Midbrain (tissue), 1 donor: Measurements from ENCODE around the gene SLC35E2B.
"Not testable (repeated sequence)": the region's sequence is repeated elsewhere in the genome, so short reads cannot be mapped to it uniquely, and the experiment has no call there.

Experiments
- DNase-seq: peaks from one replicate; lab custom pipeline; 2025; lab: John Stamatoyannopoulos, UW

SLC35E2B gene

DNA sequence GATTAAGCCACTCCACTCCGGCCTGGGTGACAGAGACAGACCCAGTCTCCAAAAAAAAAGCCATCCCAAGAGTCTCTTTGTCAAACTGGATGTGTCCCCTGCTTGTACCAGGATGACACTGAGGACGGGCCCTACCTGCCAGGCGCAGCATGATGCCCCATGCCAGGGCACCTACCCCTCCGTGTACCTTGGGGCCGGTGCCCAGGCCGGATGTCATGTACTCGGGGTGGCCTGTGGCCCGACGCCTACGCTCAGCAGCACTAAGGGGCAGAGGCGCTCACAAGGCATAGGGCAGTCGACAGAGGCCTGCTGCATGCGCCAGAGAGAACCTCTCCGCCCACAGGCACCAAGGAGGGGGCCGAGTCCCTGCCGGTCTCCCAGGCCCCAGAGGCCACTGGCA is 53.2 kb downstream of the SLC35E2B start:
- DNase-seq, result not testable (repeated sequence)

DNA sequence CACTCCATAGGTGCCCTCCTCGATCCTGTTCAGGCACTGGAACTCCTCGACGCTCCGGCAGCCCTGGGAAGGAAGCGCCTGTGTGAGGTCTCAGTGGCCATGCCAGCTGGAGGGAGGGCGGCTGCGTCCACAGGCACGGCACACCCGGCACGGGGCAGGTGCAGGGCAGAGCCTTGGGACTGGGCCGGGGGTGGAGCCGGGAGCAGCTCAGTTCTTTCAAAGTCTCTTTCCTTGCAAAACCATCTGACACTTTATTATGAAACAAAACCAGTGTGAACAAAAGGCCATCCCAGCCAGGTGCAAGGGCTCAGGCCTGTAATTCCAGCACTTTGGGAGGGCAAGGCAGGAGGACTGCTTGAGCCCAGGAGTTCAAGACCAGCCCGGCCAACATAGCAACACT is 54.1 kb downstream of the SLC35E2B start:
- DNase-seq, result not testable (repeated sequence)

GRCh38 chr1:1637479-1637875 is 55.1 kb downstream of the SLC35E2B start:
- not testable (repeated sequence) for DNase-seq

GRCh38 chr1:1636621-1637478 is 55.7 kb downstream of the SLC35E2B start:
- not testable (repeated sequence) for DNase-seq

DNA sequence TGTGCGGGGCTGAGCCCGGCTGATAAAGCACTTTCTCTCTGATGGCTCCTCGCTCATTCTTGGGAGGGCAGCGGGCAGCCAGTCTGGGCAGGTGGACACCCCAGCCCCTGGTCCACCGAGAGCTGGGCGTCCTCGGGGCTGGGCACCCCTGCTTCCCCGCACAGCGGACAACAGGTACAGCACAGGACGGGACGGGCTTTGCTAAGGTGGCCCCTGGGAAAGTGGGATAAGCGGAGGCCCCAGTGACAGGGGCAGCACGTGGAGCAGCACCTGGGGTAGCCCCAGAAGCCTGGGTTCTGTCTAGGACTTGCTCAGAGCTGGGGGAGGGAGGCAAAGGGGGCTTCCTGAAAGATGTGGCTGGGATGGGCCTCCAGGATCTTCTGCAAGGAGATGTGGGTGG is 58.0 kb downstream of the SLC35E2B start:
- DNase-seq, result not testable (repeated sequence)

- not testable (repeated sequence) for DNase-seq
These were observed 59.2 kb downstream of the SLC35E2B start for GRCh38 chr1:1633409-1633808.

DNA sequence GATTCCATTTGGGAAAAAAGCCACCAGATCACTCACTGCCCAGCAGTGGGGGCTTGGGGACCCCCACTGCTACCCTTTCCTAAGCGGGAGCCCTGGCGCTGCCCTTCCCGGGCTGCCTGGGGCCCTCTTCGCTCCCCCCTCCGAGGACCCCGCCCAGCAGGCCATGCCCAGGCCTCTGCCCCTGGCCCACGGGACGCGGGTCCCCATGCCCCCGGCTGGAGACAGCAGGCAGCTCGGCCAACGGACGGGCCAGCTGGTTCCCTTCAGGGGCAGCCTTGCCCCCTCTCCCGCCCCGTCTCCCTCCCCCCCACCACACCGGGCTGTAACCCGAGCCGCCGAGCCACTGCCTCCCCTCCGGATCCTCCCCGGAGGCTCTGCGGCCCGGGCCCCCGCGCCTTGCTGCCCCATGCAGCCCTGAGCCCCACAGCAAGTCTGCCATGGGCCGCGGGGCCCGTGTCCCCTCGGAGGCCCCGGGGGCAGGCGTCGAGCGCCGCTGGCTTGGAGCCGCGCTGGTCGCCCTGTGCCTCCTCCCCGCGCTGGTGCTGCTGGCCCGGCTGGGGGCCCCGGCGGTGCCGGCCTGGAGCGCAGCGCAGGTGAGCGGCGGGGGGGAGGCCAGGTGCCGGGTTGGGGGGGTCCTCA is 60.7 kb downstream of the SLC35E2B start, which contains the start of gene MMP23B:
Gene MMP23B, plus strand, starts transcription at position 392 of the 639 bp plus-strand sequence. Its CDS starts 46 bp downstream, at position 438.
- no peak for DNase-seq

GRCh38 chr1:1630965-1631781 is 61.4 kb downstream of the SLC35E2B start:
- DNase-seq, result peak; percentile 27

DNA sequence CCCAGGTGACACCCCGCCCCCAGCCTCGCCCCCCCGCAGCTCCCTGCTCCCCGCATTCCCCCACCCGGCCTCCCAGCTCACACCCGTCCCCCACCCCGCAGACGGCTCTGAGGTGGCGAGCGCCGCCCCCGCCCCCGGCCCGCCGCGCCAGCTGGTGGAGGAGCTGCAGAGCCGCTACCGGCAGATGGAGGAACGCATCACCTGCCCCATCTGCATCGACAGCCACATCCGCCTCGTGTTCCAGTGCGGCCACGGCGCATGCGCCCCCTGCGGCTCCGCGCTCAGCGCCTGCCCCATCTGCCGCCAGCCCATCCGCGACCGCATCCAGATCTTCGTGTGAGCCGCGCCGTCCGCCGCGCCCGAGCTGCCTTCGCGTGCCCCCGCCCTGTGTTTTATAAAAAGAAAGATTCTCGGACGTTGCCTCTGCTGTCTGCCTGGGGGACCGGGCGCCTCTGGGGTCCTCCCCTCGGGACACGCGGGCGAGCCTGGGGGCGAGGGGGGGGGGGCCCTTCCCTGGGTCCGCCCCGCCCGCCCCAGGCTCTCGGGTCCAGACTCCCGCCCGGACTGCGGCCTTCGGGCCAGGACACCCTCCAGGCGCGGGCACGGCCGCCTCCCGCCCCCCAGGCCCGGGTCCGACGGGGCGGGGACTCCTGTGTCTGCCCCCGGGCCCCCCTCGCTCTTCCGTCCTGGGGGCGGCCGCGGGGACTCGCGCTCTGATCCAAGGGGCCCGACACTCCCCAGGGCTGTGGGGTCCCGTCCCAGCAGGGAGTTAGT is 62.2 kb downstream of the SLC35E2B start:
- no peak for DNase-seq

DNA sequence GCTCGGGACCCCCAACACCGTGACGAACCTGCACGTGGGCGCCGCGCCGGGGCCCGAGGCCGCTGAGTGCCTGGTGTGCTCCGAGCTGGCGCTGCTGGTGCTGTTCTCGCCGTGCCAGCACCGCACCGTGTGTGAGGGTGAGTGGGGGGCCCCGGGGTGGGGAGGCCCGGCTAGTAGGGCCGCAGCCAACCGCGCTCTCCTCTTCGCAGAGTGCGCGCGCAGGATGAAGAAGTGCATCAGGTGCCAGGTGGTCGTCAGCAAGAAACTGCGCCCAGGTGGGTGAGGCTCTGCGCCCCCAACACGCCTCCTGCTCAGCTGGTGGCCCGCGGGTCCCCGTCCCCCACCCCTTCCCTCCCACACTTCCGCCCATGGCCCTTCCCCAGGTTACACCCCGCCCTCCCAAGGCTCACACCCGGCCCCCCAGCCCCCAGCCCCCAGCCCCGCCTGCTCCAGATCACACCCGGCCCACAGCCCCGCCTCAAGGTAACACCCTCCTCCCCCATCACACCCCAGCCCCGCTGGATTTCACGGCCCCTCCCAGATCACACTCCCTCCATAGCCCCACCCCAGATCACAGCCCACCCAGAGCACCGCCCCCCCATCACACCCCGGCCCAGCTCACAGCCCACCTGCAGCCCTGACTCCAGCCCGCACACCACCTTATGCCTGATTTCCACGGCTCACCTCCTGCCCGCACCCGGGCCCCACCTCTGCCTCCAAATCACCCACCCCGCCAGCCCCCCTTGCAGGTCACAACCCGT is 63.0 kb downstream of the SLC35E2B start:
- DNase-seq, result no peak

DNA sequence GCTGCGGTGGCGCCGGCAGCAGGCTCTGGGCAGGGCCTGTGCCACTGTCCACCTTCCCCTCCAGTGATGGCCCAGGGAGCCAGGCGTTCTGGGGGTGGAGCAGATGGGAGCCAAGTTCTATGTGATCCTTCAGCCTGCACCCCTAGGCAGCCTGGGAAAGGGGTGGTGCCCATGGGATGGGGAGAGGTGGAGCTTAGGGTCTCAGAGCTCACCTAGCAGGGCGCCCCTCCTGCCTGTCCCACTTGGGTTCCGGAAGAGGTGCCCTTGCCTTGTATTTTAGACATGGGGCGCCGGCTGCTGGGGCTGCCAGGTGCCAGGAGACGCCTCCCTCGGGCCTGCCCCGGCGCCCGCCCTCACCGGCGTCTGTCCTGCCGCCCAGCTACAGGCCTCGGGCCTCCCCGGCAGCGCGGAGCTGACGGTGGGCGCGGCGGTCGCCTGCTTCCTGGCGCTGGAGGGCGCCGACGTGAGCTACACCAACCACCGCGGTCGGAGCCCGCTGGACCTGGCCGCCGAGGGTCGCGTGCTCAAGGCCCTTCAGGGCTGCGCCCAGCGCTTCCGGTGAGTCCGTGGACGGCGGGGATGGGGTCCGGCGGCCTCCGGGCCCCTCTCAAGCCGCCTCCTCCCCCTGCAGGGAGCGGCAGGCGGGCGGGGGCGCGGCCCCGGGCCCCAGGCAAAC is 63.7 kb downstream of the SLC35E2B start:
- DNase-seq, result no peak

GRCh38 chr1:1627829-1628753 is 64.5 kb downstream of the SLC35E2B start:
- no peak for DNase-seq

DNA sequence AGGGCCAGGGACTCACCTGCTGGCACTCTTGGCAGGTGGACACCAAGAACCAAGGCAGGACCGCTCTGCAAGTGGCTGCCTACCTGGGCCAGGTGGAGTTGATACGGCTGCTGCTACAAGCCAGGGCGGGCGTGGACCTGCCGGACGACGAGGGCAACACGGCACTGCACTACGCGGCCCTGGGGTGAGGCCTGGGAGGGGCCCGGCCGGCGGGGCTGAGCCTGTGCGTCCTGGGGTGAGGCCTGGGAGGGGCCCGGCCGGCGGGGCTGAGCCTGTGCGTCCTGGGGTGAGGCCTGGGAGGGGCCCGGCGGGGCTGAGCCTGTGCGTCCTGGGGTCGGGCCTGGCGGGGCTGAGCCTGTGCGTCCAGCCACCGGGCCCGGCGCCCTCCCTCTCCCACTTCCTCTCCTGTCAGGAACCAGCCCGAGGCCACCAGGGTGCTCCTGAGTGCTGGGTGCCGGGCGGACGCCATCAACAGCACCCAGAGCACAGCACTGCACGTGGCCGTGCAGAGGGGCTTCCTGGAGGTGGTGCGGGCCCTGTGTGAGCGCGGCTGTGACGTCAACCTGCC is 65.2 kb downstream of the SLC35E2B start:
- no peak for DNase-seq

GRCh38 chr1:1626207-1627141 is 66.1 kb downstream of the SLC35E2B start:
- DNase-seq, result no peak

GRCh38 chr1:1625824-1626206 is 66.8 kb downstream of the SLC35E2B start:
- no peak for DNase-seq

DNA sequence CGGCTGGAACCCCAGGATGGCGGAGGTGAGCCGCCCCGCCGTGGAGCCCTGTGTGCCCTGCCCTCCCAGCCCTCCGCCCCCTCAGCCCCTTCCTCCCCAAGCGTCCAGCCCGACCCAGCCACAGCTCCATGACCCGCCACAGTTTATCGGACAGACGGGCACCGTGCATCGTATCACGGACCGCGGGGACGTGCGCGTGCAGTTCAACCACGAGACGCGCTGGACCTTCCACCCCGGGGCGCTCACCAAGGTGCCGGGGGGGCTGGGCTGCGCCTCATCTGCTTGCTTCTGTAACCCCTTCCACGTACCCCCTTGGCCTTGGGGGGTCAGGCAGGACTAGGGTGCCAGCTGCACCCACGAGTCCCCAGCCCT is 67.2 kb downstream of the SLC35E2B start:
- no peak for DNase-seq
